Fibroblast of skin of right quadriceps (primary cell): ENCODE results near the gene COTL1.
"Not testable (repeated sequence)": the region's sequence is repeated elsewhere in the genome, so short reads cannot be mapped to it uniquely, and the experiment has no call there.

Source experiments
- DNase-seq: peaks from one replicate; pipeline ENCODE4 v3.0.0-alpha.2; 2013

Gene COTL1

GRCh38 chr16:84567286-84567962 is 50.5 kb downstream of the COTL1 start:
- no peak for DNase-seq

GRCh38 chr16:84566545-84567257 is 51.2 kb downstream of the COTL1 start:
- DNase-seq: no peak

- no peak for DNase-seq
These were observed 52.0 kb downstream of the COTL1 start for GRCh38 chr16:84565669-84566495.

GRCh38 chr16:84563786-84564420 is 54.0 kb downstream of the COTL1 start:
- DNase-seq: no peak

- DNase-seq: no peak
These were observed 54.7 kb downstream of the COTL1 start for GRCh38 chr16:84563064-84563715.

GRCh38 chr16:84562174-84562815 is 55.6 kb downstream of the COTL1 start:
- DNase-seq: no peak

GRCh38 chr16:84561291-84561690 is 56.6 kb downstream of the COTL1 start:
- no peak for DNase-seq

GRCh38 chr16:84560269-84560668 is 57.6 kb downstream of the COTL1 start:
- DNase-seq: no peak

- no peak for DNase-seq
These were observed 58.5 kb downstream of the COTL1 start for GRCh38 chr16:84559311-84559932.

GRCh38 chr16:84558850-84559249 is 59.0 kb downstream of the COTL1 start:
- DNase-seq: not testable (repeated sequence)

GRCh38 chr16:84557504-84557903 is 60.4 kb downstream of the COTL1 start:
- DNase-seq: no peak

- no peak for DNase-seq
These were observed 60.8 kb downstream of the COTL1 start for GRCh38 chr16:84557059-84557458.

GRCh38 chr16:84555418-84556196 is 62.3 kb downstream of the COTL1 start:
- DNase-seq: no peak

GRCh38 chr16:84554627-84555328 is 63.1 kb downstream of the COTL1 start:
- no peak for DNase-seq

GRCh38 chr16:84553873-84554399 is 63.9 kb downstream of the COTL1 start:
- no peak for DNase-seq

GRCh38 chr16:84552135-84552534 is 65.7 kb downstream of the COTL1 start:
- no peak for DNase-seq

- DNase-seq: no peak
These were observed 67.8 kb downstream of the COTL1 start for GRCh38 chr16:84550096-84550495.

- DNase-seq: no peak
These were observed 68.7 kb downstream of the COTL1 start for GRCh38 chr16:84548971-84549844.

GRCh38 chr16:84548508-84548907 is 69.4 kb downstream of the COTL1 start:
- DNase-seq: no peak
